ENCODE results near the gene IMMT. TPM values are rescaled to one million over a fixed set of nuclear protein-coding genes. Genes with fewer than 3 reads are reported as not detected.

The IMMT gene

GRCh38 chr2:86097913-86098312 is 97.3 kb downstream of the IMMT start:
- peaks cover 2% of the 10 kb centered on the region for H3K4me1 ChIP-seq (ENCODE audit: control insufficient read depth, insufficient read depth, low read depth, low read length)
- no peak for DNase-seq
- H2AFZ ChIP-seq (ENCODE audit: low read depth, low read length) = no peak overlapping the region
- peaks cover 24% of the 10 kb centered on the region for H3K79me1 ChIP-seq (replicated peaks; ENCODE audit: low read length, poor library complexity, severe bottlenecking)
- no peak overlapping the region for H2BK15ac ChIP-seq (ENCODE audit: low read depth, poor library complexity, severe bottlenecking)
- no peak overlapping the region for H3K9ac ChIP-seq (ENCODE audit: low read length)
- no peak overlapping the region for H3K4ac ChIP-seq (ENCODE audit: low read depth in 1 of 2, low read length in 2 of 2)
- H4K91ac ChIP-seq (ENCODE audit: low read length) = no peak overlapping the region
- no peak overlapping the region for H4K8ac ChIP-seq (ENCODE audit: low read length)
- H3K14ac ChIP-seq (ENCODE audit: low read length in 2 of 2) = no peak overlapping the region
- H3K23ac ChIP-seq (ENCODE audit: low read length in 2 of 2) = no peak overlapping the region
- no peaks in the 10 kb centered on the region for H3K9me3 ChIP-seq (ENCODE audit: control insufficient read depth, low read length)
- no peak overlapping the region for H3K18ac ChIP-seq (ENCODE audit: low read depth in 1 of 2, low read length in 2 of 2)
- H3K4me2 ChIP-seq (ENCODE audit: low read length, poor library complexity, severe bottlenecking) = no peak overlapping the region
- H3K27me3 ChIP-seq (ENCODE audit: control insufficient read depth in 1 of 2, insufficient read depth in 1 of 2, low read length in 2 of 2) = no peaks in the 10 kb centered on the region
- H2BK12ac ChIP-seq (ENCODE audit: low read length in 2 of 2) = no peak overlapping the region
- no peak overlapping the region for H2BK120ac ChIP-seq (ENCODE audit: low read depth, low read length)
- no CpG with 5 or more reads among the region's 1 CpG for WGBS
- no peak overlapping the region for H2BK5ac ChIP-seq (ENCODE audit: low read depth, low read length, poor library complexity, severe bottlenecking)
- no peak overlapping the region for H3K4me3 ChIP-seq (ENCODE audit: insufficient read depth in 1 of 2, low read depth in 1 of 2, low read length in 2 of 2)
- H3K27ac ChIP-seq (ENCODE audit: low read length, poor library complexity, severe bottlenecking) = no peak overlapping the region
- no peak overlapping the region for H2AK5ac ChIP-seq (ENCODE audit: low read length, severe bottlenecking)
- H3K36me3 ChIP-seq (ENCODE audit: control insufficient read depth in 1 of 2, insufficient read depth in 2 of 2, low read depth in 1 of 2, low read length in 2 of 2) = peaks cover 15 to 87% of the 10 kb centered on the region in 2 experiments

DNA sequence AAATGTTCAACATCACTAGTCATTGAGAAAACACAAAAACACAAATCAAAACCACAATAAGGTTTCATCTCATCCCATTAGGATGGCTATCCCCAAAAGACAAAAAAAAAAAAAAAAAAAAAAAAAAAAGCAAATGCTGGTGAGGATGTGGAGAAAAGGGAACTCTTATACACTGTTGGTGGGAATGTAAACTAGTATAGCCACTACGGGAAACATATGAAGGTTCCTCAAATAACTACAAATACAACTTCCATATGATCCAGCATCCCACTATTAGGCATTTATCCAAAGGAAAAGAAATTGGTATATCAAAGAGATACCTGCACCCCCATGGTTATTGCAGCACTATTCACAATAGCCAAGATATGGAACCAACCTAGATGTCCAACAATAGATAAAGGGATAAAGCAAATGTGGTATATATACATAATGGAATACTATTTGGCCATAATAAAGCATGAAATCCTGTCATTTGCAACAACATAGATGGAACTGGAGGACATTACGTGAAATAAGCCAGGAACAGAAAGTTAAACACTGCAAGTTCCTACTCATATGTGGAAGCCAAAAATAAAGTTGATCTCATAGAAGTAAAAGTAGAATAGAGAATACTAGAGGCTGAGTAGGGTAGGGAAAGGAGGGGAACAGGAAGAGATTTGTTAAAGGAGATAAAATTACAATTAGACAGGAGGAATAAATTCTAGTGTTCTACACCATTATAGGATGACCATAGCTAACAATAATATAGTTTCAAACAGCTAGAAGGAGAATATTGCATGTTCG is 98.0 kb downstream of the IMMT start:
- Histone ChIP-seq H3K4me2 (ENCODE audit: low read length, poor library complexity, severe bottlenecking) (no peak overlapping the region), H3K23ac (ENCODE audit: low read length in 2 of 2) (no peak overlapping the region), H4K8ac (ENCODE audit: low read length) (no peak overlapping the region), H3K36me3 (ENCODE audit: control insufficient read depth in 1 of 2, insufficient read depth in 2 of 2, low read depth in 1 of 2, low read length in 2 of 2) (peaks cover 19 to 84% of the 10 kb centered on the region in 2 experiments), H3K18ac (ENCODE audit: low read depth in 1 of 2, low read length in 2 of 2) (no peak overlapping the region), H3K4me3 (ENCODE audit: insufficient read depth in 1 of 2, low read depth in 1 of 2, low read length in 2 of 2) (no peak overlapping the region), H3K4ac (ENCODE audit: low read depth in 1 of 2, low read length in 2 of 2) (no peak overlapping the region), H2BK120ac (ENCODE audit: low read depth, low read length) (no peak overlapping the region), H3K14ac (ENCODE audit: low read length in 2 of 2) (no peak overlapping the region), H2AFZ (ENCODE audit: low read depth, low read length) (no peak overlapping the region), H3K9ac (ENCODE audit: low read length) (no peak overlapping the region), H3K79me1 (replicated peaks; ENCODE audit: low read length, poor library complexity, severe bottlenecking) (peaks cover 23% of the 10 kb centered on the region), H4K91ac (ENCODE audit: low read length) (no peak overlapping the region), H2BK5ac (ENCODE audit: low read depth, low read length, poor library complexity, severe bottlenecking) (no peak overlapping the region), H3K27me3 (ENCODE audit: control insufficient read depth in 1 of 2, insufficient read depth in 1 of 2, low read length in 2 of 2) (no peaks in the 10 kb centered on the region), H3K9me3 (ENCODE audit: control insufficient read depth, low read length) (no peaks in the 10 kb centered on the region), H3K27ac (ENCODE audit: low read length, poor library complexity, severe bottlenecking) (no peak overlapping the region), H3K4me1 (ENCODE audit: control insufficient read depth, insufficient read depth, low read depth, low read length) (peaks cover 2% of the 10 kb centered on the region), H2BK15ac (ENCODE audit: low read depth, poor library complexity, severe bottlenecking) (no peak overlapping the region), H2BK12ac (ENCODE audit: low read length in 2 of 2) (no peak overlapping the region), H2AK5ac (ENCODE audit: low read length, severe bottlenecking) (no peak overlapping the region)
- DNase-seq = no peak
- 91% methylated on average over 1 of the region's 3 CpGs for whole genome bisulfite sequencing

- no peak overlapping the region for H2AFZ ChIP-seq (ENCODE audit: low read depth, low read length)
- no peak overlapping the region for H2BK5ac ChIP-seq (ENCODE audit: low read depth, low read length, poor library complexity, severe bottlenecking)
- peaks cover 2% of the 10 kb centered on the region for H3K4me1 ChIP-seq (ENCODE audit: control insufficient read depth, insufficient read depth, low read depth, low read length)
- H3K27me3 ChIP-seq (ENCODE audit: control insufficient read depth in 1 of 2, insufficient read depth in 1 of 2, low read length in 2 of 2) = no peaks in the 10 kb centered on the region
- WGBS = 100% methylated on average over 1 of the region's 1 CpG
- H3K9me3 ChIP-seq (ENCODE audit: control insufficient read depth, low read length) = no peaks in the 10 kb centered on the region
- H2BK120ac ChIP-seq (ENCODE audit: low read depth, low read length) = no peak overlapping the region
- H3K27ac ChIP-seq (ENCODE audit: low read length, poor library complexity, severe bottlenecking) = no peak overlapping the region
- H2AK5ac ChIP-seq (ENCODE audit: low read length, severe bottlenecking) = no peak overlapping the region
- DNase-seq = no peak
- H3K9ac ChIP-seq (ENCODE audit: low read length) = no peak overlapping the region
- no peak overlapping the region for H3K4me2 ChIP-seq (ENCODE audit: low read length, poor library complexity, severe bottlenecking)
- peaks cover 28 to 76% of the 10 kb centered on the region in 2 experiments for H3K36me3 ChIP-seq (ENCODE audit: control insufficient read depth in 1 of 2, insufficient read depth in 2 of 2, low read depth in 1 of 2, low read length in 2 of 2)
- H2BK12ac ChIP-seq (ENCODE audit: low read length in 2 of 2) = no peak overlapping the region
- H3K23ac ChIP-seq (ENCODE audit: low read length in 2 of 2) = no peak overlapping the region
- H4K8ac ChIP-seq (ENCODE audit: low read length) = no peak overlapping the region
- no peak overlapping the region for H2BK15ac ChIP-seq (ENCODE audit: low read depth, poor library complexity, severe bottlenecking)
- H4K91ac ChIP-seq (ENCODE audit: low read length) = no peak overlapping the region
- H3K14ac ChIP-seq (ENCODE audit: low read length in 2 of 2) = no peak overlapping the region
- no peak overlapping the region for H3K4ac ChIP-seq (ENCODE audit: low read depth in 1 of 2, low read length in 2 of 2)
- no peak overlapping the region for H3K18ac ChIP-seq (ENCODE audit: low read depth in 1 of 2, low read length in 2 of 2)
- peaks cover 21% of the 10 kb centered on the region for H3K79me1 ChIP-seq (replicated peaks; ENCODE audit: low read length, poor library complexity, severe bottlenecking)
- no peak overlapping the region for H3K4me3 ChIP-seq (ENCODE audit: insufficient read depth in 1 of 2, low read depth in 1 of 2, low read length in 2 of 2)
Observed at GRCh38 chr2:86094229-86094628, 101.0 kb downstream of the IMMT start.

Small RNA genes lying within 50 kb of the gene (small RNA-seq; reads per million reads assigned to genes)
- gene MIR4779 (ENCODE audit: low read depth) (not detected), gene RF00019 (ENCODE audit: low read depth) (not detected), gene SNORD94 (ENCODE audit: low read depth) (53.5 reads per million, percentile 90 among the genes with 10 or more reads in this experiment)
